Endothelial cell of umbilical vein (primary cell): ENCODE results near the gene YTHDC2. TPM values are rescaled to one million over a fixed set of nuclear protein-coding genes. Genes with fewer than 3 reads are reported as not detected.

ENCODE experiments used
- Bru-seq: library from RNA; stranded (reverse); fragments of 400-500 nt; gene quantifications from one replicate; lab custom pipeline; 2021; lab: Mats Ljungman, UMichigan
- BruChase-seq, 2 experiments: library from RNA; stranded (reverse); fragments of 400-500 nt; gene quantifications; one replicate each; lab custom pipeline; 2021; lab: Mats Ljungman, UMichigan
- BruUV-seq: library from RNA; stranded (reverse); fragments of 400-500 nt; replicated peaks from 2 replicates; lab custom pipeline; 2021; lab: Mats Ljungman, UMichigan
- CTCF ChIA-PET: fragments of 300-600, 350-600 bp; sonication (Branson Sonifier 250); formaldehyde crosslinking; loops from one replicate; lab custom pipeline; 2021; ENCODE audit warnings: antibody characterized with exemption, inconsistent platforms; lab: Charles Lee
- POLR2A ChIA-PET: fragments of 300-600, 350-600 bp; sonication (Branson Sonifier 250); formaldehyde crosslinking; loops from one replicate; lab custom pipeline; 2021; ENCODE audit warnings: antibody characterized with exemption, inconsistent platforms; lab: Charles Lee
- DNase-seq: peaks from one replicate; pipeline ENCODE4 v3.0.0-alpha.2; 2011; ENCODE audit warnings: low read depth, low spot score
- FAIRE-seq: peaks from 2 replicates; lab custom pipeline; 2011; peaks lifted over from hg19 to GRCh38; lab: Jason Lieb, UNC
- H2AFZ ChIP-seq: 2 replicates; pipeline ENCODE4 v1.6.0; 2012; ENCODE audit warnings: low read depth, low read length, control low read depth, inconsistent platforms
- H3K27ac ChIP-seq: 2 replicates; pipeline ENCODE4 v1.5.1; 2011; ENCODE audit warnings: low read depth, mild to moderate bottlenecking, control low read depth, low read length, moderate library complexity; ENCODE audit not compliant: insufficient read depth
- H3K27me3 ChIP-seq, 2 experiments: 2 replicates each; pipeline versions ENCODE4 v1.6.0 to v1.6.1; 2011; ENCODE audit warnings: low read length in 2 of 2, mixed read lengths in 1 of 2; ENCODE audit not compliant: control insufficient read depth in 2 of 2, insufficient read depth in 2 of 2
- H3K36me3 ChIP-seq, 2 experiments: 2 replicates in 1 of 2; 3 replicates in 1 of 2; pipeline ENCODE4 v1.5.1; 2011; ENCODE audit warnings: low read length in 2 of 2, mild to moderate bottlenecking in 1 of 2, moderate library complexity in 1 of 2; ENCODE audit not compliant: control insufficient read depth in 2 of 2, insufficient read depth in 2 of 2; ENCODE audit errors: extremely low read depth in 1 of 2
- H3K4me1 ChIP-seq: 3 replicates; pipeline ENCODE4 v1.5.1; 2011; ENCODE audit warnings: mild to moderate bottlenecking, low read length; ENCODE audit not compliant: control insufficient read depth, insufficient read depth; ENCODE audit errors: extremely low read depth
- H3K4me2 ChIP-seq: 2 replicates; pipeline ENCODE4 v1.6.1; 2011; ENCODE audit warnings: low read length, control low read depth, mixed read lengths; ENCODE audit not compliant: insufficient read depth
- H3K4me3 ChIP-seq, 3 experiments: fragments of 200-600 bp in 1 of 3; sonication (generic), shearing (Covaris generic) in 1 of 3; replicated peaks in 1 of 3; 2 replicates each; pipeline ENCODE4 v1.5.1; 2011 to 2016; ENCODE audit warnings: control low read depth in 3 of 3, low read length in 3 of 3, mild to moderate bottlenecking in 2 of 3, inconsistent platforms in 1 of 3, low read depth in 1 of 3, moderate library complexity in 1 of 3; ENCODE audit not compliant: insufficient read depth in 1 of 3
- H3K79me2 ChIP-seq: 2 replicates; pipeline ENCODE4 v1.6.0; 2012; ENCODE audit warnings: low read length, inconsistent platforms; ENCODE audit not compliant: control insufficient read depth, insufficient read depth
- H3K9ac ChIP-seq: replicated peaks from 2 replicates; pipeline ENCODE3; 2011; ENCODE audit warnings: low read length, control low read depth; ENCODE audit not compliant: insufficient read depth; ENCODE audit errors: extremely low read depth
- H3K9me1 ChIP-seq: replicated peaks from 3 replicates; pipeline ENCODE4 v1.6.0; 2011; ENCODE audit warnings: mild to moderate bottlenecking, low read length; ENCODE audit not compliant: control insufficient read depth, insufficient read depth; ENCODE audit errors: extremely low read depth
- H3K9me3 ChIP-seq: replicated peaks from 2 replicates; pipeline ENCODE4 v1.5.1; 2012; ENCODE audit warnings: low read length, inconsistent platforms; ENCODE audit not compliant: control insufficient read depth, insufficient read depth
- H4K20me1 ChIP-seq: replicated peaks from 2 replicates; pipeline ENCODE3; 2011; ENCODE audit warnings: mild to moderate bottlenecking, low read length; ENCODE audit not compliant: control insufficient read depth, insufficient read depth; ENCODE audit errors: extremely low read depth
- CTCF ChIP-seq, 2 donors: IDR thresholded peaks; 1 replicate in 1 of 2; 2 replicates in 1 of 2; pipeline ENCODE4 v1.5.1; 2011; ENCODE audit warnings: low read length in 2 of 2, mild to moderate bottlenecking in 2 of 2, moderate library complexity in 2 of 2, control low read depth in 1 of 2, inconsistent platforms in 1 of 2, low read depth in 1 of 2; ENCODE audit not compliant: insufficient read depth in 1 of 2; ENCODE audit errors: extremely low read depth in 1 of 2
- EZH2 ChIP-seq: IDR thresholded peaks from 2 replicates; pipeline ENCODE4 v1.6.1; 2012; ENCODE audit warnings: borderline replicate concordance, low read depth, mild to moderate bottlenecking, moderate library complexity, low read length, inconsistent platforms; ENCODE audit not compliant: severe bottlenecking
- FOS ChIP-seq: IDR thresholded peaks from 2 replicates; pipeline ENCODE4 v1.6.1; 2011; ENCODE audit warnings: mild to moderate bottlenecking, low read length, moderate library complexity, borderline replicate concordance; ENCODE audit not compliant: insufficient read depth
- JUN ChIP-seq: IDR thresholded peaks from 2 replicates; pipeline ENCODE4 v1.6.1; 2011; ENCODE audit warnings: borderline replicate concordance, low read depth; ENCODE audit not compliant: insufficient read length, insufficient read depth
- MYC ChIP-seq: IDR thresholded peaks from one replicate; pipeline ENCODE4 v1.6.1; 2011; ENCODE audit warnings: mild to moderate bottlenecking, low read depth, low read length
- POLR2A ChIP-seq: IDR thresholded peaks from 2 replicates; pipeline ENCODE4 v1.6.1; 2012; ENCODE audit warnings: low read depth, mild to moderate bottlenecking, control low read depth, low read length
- POLR2AphosphoS5 ChIP-seq: IDR thresholded peaks from 2 replicates; pipeline ENCODE4 v1.6.1; 2012; ENCODE audit warnings: low read depth, mild to moderate bottlenecking, control low read depth, low read length, moderate library complexity; ENCODE audit not compliant: insufficient read depth
- dilution Hi-C: fragments of 300-500 bp; cut with MboI; formaldehyde crosslinking; loops from one replicate; pipeline ENCODE4 v1.15.0; 2019; ENCODE audit warnings: low sequenced_read_pairs; ENCODE audit not compliant: extremely low pct_ligation_motif_present
- intact Hi-C: fragments of 100-400 bp; cut with micrococcal nuclease; formaldehyde crosslinking; loops from one replicate; pipeline ENCODE4 v1.10.0; 2022
- long read RNA-seq: library from polyadenylated mRNA; stranded (forward); transcript quantifications from one replicate; pipeline ENCODE4 v2.0.0, GENCODE V29; 2021
- polyA minus RNA-seq, 3 experiments: library from RNA; depleted of rRNA, polyadenylated mRNA; stranded (reverse); fragments of >200 nt; gene quantifications; 1 replicate in 1 of 3; 2 replicates in 2 of 3; pipeline ENCODE4 v1.2.3, GENCODE V29; 2011
- polyA plus RNA-seq, 4 experiments: library from polyadenylated mRNA; depleted of rRNA in 3 of 4; stranded (reverse) in 3 of 4; unstranded in 1 of 4; fragments of >200 nt; gene quantifications; 2 replicates each; pipeline versions ENCODE4 v1.2.1 to v1.2.3, GENCODE V29; 2011 to 2012; ENCODE audit warnings: missing spikeins in 1 of 4
- total RNA-seq: library from RNA; stranded (reverse); gene quantifications from 2 replicates; pipeline ENCODE4 v1.2.3, GENCODE V29; 2021

The YTHDC2 gene
- 33.2 and 40.7 TPM in 2 replicates for total RNA-seq
- polyA plus RNA-seq: 5.5 and 7.6 TPM in 2 replicates
- 4.7 and 5.6 TPM in 2 replicates for polyA plus RNA-seq (2011; cell fraction: cytosol; rRNA removed)
- 45.5 and 52.7 TPM in 2 replicates for polyA plus RNA-seq (2011; cell fraction: nucleus; rRNA removed)
- polyA plus RNA-seq (2012): 15.0 and 17.2 TPM in 2 replicates
- 30.0 and 40.8 TPM in 2 replicates for polyA minus RNA-seq
- polyA minus RNA-seq (2011; cell fraction: cytosol; rRNA and poly(A)+ RNA removed): 6.1 TPM
- 73.1 and 87.2 TPM in 2 replicates for polyA minus RNA-seq (2011; cell fraction: nucleus; rRNA and poly(A)+ RNA removed)
- percentile 90 among the genes with signal in this experiment for Bru-seq, nascent RNA
- percentile 79 among the genes with signal in this experiment for BruChase-seq, experiment 1, labeled RNA remaining after a 6-hour chase
- percentile 89 among the genes with signal in this experiment for BruChase-seq, experiment 2, labeled RNA remaining after a 2-hour chase
- long read RNA-seq, full-length matches to known transcripts: 15 of 38 reads
- long read RNA-seq, partial matches to known transcripts: 8 of 38 reads
- long read RNA-seq, other reads (novel, unspliced or antisense): 15 of 38 reads

GRCh38 chr5:113513384-113514288 lies at the start of gene YTHDC2:
Gene YTHDC2 (plus strand): TSS chr5:113513694. CDS start chr5:113513896, 202 bp downstream.
- peaks cover 27% of the 10 kb centered on the region for H3K79me2 ChIP-seq
- H3K27ac ChIP-seq: peak within 1 kb of the TSS; percentile 70
- peak within 1 kb of the TSS; percentile 87 for H3K9ac ChIP-seq
- H3K27me3 ChIP-seq: peaks cover 2 to 12% of the 10 kb centered on the region in 2 experiments
- CTCF ChIA-PET: interaction anchor here (0.8 to 3.4 kb wide), 10 partner anchors 9 to 517 kb away, joined by 3 to 34 read pairs (median 4); partner anchors contain the start of gene MCC
- POLR2A ChIA-PET: interaction anchor here (0.6 to 1.2 kb wide), 2 partner anchors 20 to 537 kb away, joined by 3 read pairs; partner anchors contain the start of gene DCP2
- TSS peak; percentile 28 for BruUV-seq
- H3K4me1 ChIP-seq: peaks cover 15% of the 10 kb centered on the region
- peak within 1 kb of the TSS; percentile 72 to 91 (median 87) for H3K4me3 ChIP-seq
- H3K36me3 ChIP-seq: peaks cover 0 to 3% of the 10 kb centered on the region in 2 experiments
- intact Hi-C loops (loop anchor here (1.0 to 10.0 kb wide), 7 partner anchors 25 to 591 kb away; partner anchors contain the start of genes DCP2, MCC and REEP5), dilution Hi-C loops (no loop called here)
- H3K4me2 ChIP-seq: peak within 1 kb of the TSS; percentile 95
- peak within 1 kb of the TSS; percentile 83 for H2AFZ ChIP-seq
- H4K20me1 ChIP-seq: no peaks in the 10 kb centered on the region
- H3K9me1 ChIP-seq: no peaks in the 10 kb centered on the region
- DNase-seq (peak; percentile 90), FAIRE-seq (peak; percentile 66)
- TF ChIP-seq FOS: peak; percentile 9
- TF ChIP-seq POLR2AphosphoS5: peak; percentile 81
- TF ChIP-seq MYC: no peak
- peak; percentile 80 for TF ChIP-seq JUN
- TF ChIP-seq CTCF (IDR thresholded peaks at IDR 0.05; ENCODE audit: extremely low read depth in 1 of 2, insufficient read depth in 1 of 2, low read depth in 1 of 2, low read length in 2 of 2): peak; percentile 9 to 34
- TF ChIP-seq EZH2: no peak
- TF ChIP-seq POLR2A: peak; percentile 92
- H3K9me3 ChIP-seq: no peaks in the 10 kb centered on the region
